Fibroblast of skin of back (primary cell): ENCODE data around the gene EPRS1. TPM values are rescaled to one million over a fixed set of nuclear protein-coding genes. Genes with fewer than 3 reads are reported as not detected.
"Not testable (repeated sequence)": the region's sequence is repeated elsewhere in the genome, so short reads cannot be mapped to it uniquely, and the experiment has no call there.

Experiments
- DNase-seq: peaks from one replicate; pipeline ENCODE4 v3.0.0-alpha.2; 2013
- polyA plus RNA-seq, 2 experiments: library from polyadenylated mRNA; unstranded; fragments of 120-200 nt; gene quantifications; one replicate each; pipeline ENCODE4 v1.2.1, GENCODE V29; 2013; ENCODE audit not compliant: insufficient read length in 2 of 2

EPRS1 gene
- polyA plus RNA-seq (2013, experiment 1 of 2; ENCODE audit: insufficient read length): 166 TPM
- 138 TPM for polyA plus RNA-seq (2013, experiment 2 of 2; ENCODE audit: insufficient read length)

GRCh38 chr1:220046052-220046930 is at the start of gene EPRS1:
EPRS1 (minus strand) TSS chr1:220046505; CDS start chr1:220046388, 117 bp downstream.
- peak; percentile 99 for DNase-seq

- peak; percentile 86 for DNase-seq
Observed at GRCh38 chr1:220094016-220094911, 48.0 kb upstream of the EPRS1 start, which contains the start of gene IARS2. IARS2 (plus strand) TSS chr1:220094132; CDS start chr1:220094217, 85 bp downstream.

GRCh38 chr1:220093361-220094015 is 47.2 kb upstream of the EPRS1 start:
- DNase-seq: no peak

- DNase-seq: no peak
Observed at GRCh38 chr1:220092694-220093093, 46.4 kb upstream of the EPRS1 start.

- peak; percentile 90 for DNase-seq
Observed at GRCh38 chr1:220089650-220090556, 43.6 kb upstream of the EPRS1 start, which contains the start of gene BPNT1. BPNT1 (minus strand) TSS chr1:220089788; CDS start chr1:220079846, 9,942 bp downstream.

GRCh38 chr1:220086261-220086686 is 40.0 kb upstream of the EPRS1 start:
- DNase-seq: not testable (repeated sequence)

- no peak for DNase-seq
Observed at GRCh38 chr1:220084460-220084859, 38.2 kb upstream of the EPRS1 start.

GRCh38 chr1:220077887-220078286 is 31.6 kb upstream of the EPRS1 start:
- no peak for DNase-seq

- DNase-seq: peak; percentile 46
Observed at GRCh38 chr1:220076861-220077762, 30.8 kb upstream of the EPRS1 start.

GRCh38 chr1:220067269-220068204 is 21.2 kb upstream of the EPRS1 start:
- peak; percentile 24 for DNase-seq

GRCh38 chr1:220062629-220063028 is 16.3 kb upstream of the EPRS1 start:
- no peak for DNase-seq

GRCh38 chr1:220060876-220061275 is 14.6 kb upstream of the EPRS1 start:
- DNase-seq: no peak

- no peak for DNase-seq
Observed at GRCh38 chr1:220056374-220056773, 10.1 kb upstream of the EPRS1 start.

GRCh38 chr1:220045356-220046051 is 801 bp downstream of the EPRS1 start:
- DNase-seq: no peak

GRCh38 chr1:220044678-220045355 is 1.5 kb downstream of the EPRS1 start:
- no peak for DNase-seq

- no peak for DNase-seq
Observed at GRCh38 chr1:220043646-220044045, 2.7 kb downstream of the EPRS1 start.

GRCh38 chr1:220040028-220040596 is 6.2 kb downstream of the EPRS1 start:
- no peak for DNase-seq
